CD4-positive, alpha-beta T cell (primary cell): ENCODE data around the gene PTCD3. TPM values are rescaled to one million over a fixed set of nuclear protein-coding genes. Genes with fewer than 3 reads are reported as not detected.

ENCODE experiments used
- ATAC-seq: fragments of 200-7000 bp; cut with Tn5 transposase; one replicate; pipeline ENCODE4 v1.10.0; 2022; ENCODE audit warnings: mild to moderate bottlenecking; ENCODE audit not compliant: poor library complexity
- CTCF ChIA-PET: fragments of 350-600 bp; sonication (Branson Sonifier 250); formaldehyde crosslinking; loops from one replicate; lab custom pipeline; 2021; ENCODE audit warnings: antibody characterized with exemption, inconsistent platforms; lab: Charles Lee
- POLR2A ChIA-PET: fragments of 350-600 bp; sonication (Branson Sonifier 250); formaldehyde crosslinking; loops from one replicate; lab custom pipeline; 2021; ENCODE audit warnings: antibody characterized with exemption, inconsistent platforms; lab: Charles Lee
- DNase-seq, 14 experiments: peaks; one replicate each; pipeline ENCODE4 v3.0.0-alpha.2; 2013 to 2020; ENCODE audit warnings: mixed read lengths in 2 of 14
- H3K27ac ChIP-seq, 2 donors: one replicate each; pipeline versions ENCODE4 v1.5.1 to v1.7.0; 2013; ENCODE audit warnings: low read length in 2 of 2, low read depth in 1 of 2, mild to moderate bottlenecking in 1 of 2
- H3K27me3 ChIP-seq, 2 experiments: 1 replicate in 1 of 2; 2 replicates in 1 of 2; pipeline versions ENCODE4 v1.6.1 to v1.7.0; 2013; ENCODE audit warnings: low read length in 2 of 2, control low read depth in 1 of 2, mild to moderate bottlenecking in 1 of 2, moderate library complexity in 1 of 2; ENCODE audit not compliant: insufficient read depth in 2 of 2, control insufficient read depth in 1 of 2
- H3K36me3 ChIP-seq: one replicate; pipeline ENCODE4 v1.6.1; 2013; ENCODE audit warnings: low read length, control low read depth; ENCODE audit not compliant: insufficient read depth
- H3K4me1 ChIP-seq: one replicate; pipeline ENCODE4 v1.6.1; 2013; ENCODE audit warnings: low read length, control low read depth; ENCODE audit not compliant: insufficient read depth
- H3K4me3 ChIP-seq: one replicate; pipeline ENCODE4 v1.5.1; 2013; ENCODE audit warnings: mild to moderate bottlenecking, low read length, moderate library complexity
- H3K9me3 ChIP-seq, 2 experiments: 1 replicate in 1 of 2; 2 replicates in 1 of 2; pipeline versions ENCODE4 v1.6.1 to v1.7.0; 2013; ENCODE audit warnings: low read length in 2 of 2, mild to moderate bottlenecking in 2 of 2, control low read depth in 1 of 2, moderate library complexity in 1 of 2; ENCODE audit not compliant: control insufficient read depth in 1 of 2, insufficient read depth in 1 of 2
- H3K27ac Mint-ChIP-seq: one replicate; pipeline ENCODE4 v1.8.0; 2020; ENCODE audit warnings: mixed read lengths
- H3K27me3 Mint-ChIP-seq: one replicate; pipeline ENCODE4 v1.8.0; 2021; ENCODE audit warnings: mixed read lengths
- H3K36me3 Mint-ChIP-seq: one replicate; pipeline ENCODE4 v1.8.0; 2021; ENCODE audit warnings: low read depth, mixed read lengths
- H3K4me1 Mint-ChIP-seq: one replicate; pipeline ENCODE4 v1.8.0; 2021; ENCODE audit warnings: low read depth, mixed read lengths
- H3K4me3 Mint-ChIP-seq: one replicate; pipeline ENCODE4 v1.8.0; 2020; ENCODE audit warnings: mild to moderate bottlenecking, mixed read lengths
- H3K9me3 Mint-ChIP-seq: one replicate; pipeline ENCODE4 v1.8.0; 2020; ENCODE audit warnings: mixed read lengths
- intact Hi-C, 2 experiments: fragments of 100-400 bp; cut with DNase I in 1 of 2; cut with micrococcal nuclease in 1 of 2; formaldehyde crosslinking; loops; one replicate each; pipeline versions ENCODE4 v1.15.1 to v1.9.0; 2023 to 2025; cut with DNase I, micrococcal nuclease
- total RNA-seq, 174 experiments: library from RNA in 2 of 174; stranded (reverse) in 2 of 174; gene quantifications; one replicate each; pipeline ENCODE4 v1.2.3 and lab custom pipeline; 2021 to 2026
- TF ChIP-seq, protein P1 (sequence below): fragments of 200-600 bp; IDR thresholded peaks from one replicate; pipeline ENCODE4 v1.8.0; 2022; ENCODE audit warnings: antibody characterized with exemption, mild to moderate bottlenecking

PTCD3 gene
- total RNA-seq, 2 experiments from 2014 or later = 154 to 161 TPM

DNA sequence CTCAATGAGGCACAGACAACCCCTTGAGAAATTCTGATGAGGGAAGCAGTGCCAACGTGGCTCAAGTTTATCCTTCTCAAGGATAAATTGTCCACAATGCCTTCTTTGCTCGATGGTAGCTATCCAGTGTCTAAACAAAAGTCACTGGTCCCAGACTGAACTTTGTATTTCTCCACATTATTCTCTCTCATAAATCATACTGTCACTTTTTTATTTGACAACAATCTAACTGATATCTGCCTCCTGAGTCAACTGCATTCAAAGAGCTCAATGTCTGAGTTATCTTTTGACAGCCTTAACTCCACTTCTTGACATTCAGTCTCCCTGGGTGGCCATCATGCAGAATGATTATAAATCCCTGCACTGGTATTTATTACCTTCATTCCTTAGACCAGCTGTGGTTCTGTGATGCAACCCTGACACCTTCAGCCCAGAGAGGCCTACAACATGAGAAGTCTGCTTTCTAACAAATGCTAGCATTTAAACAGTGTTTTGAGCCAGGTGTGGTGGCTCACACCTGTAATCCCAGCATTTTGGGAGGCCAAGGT is 51.0 kb downstream of the PTCD3 start:
- no peak for ATAC-seq
- CTCF ChIA-PET = interaction anchor here (0.6 to 0.7 kb wide), 2 partner anchors 77 to 89 kb away, joined by 3 read pairs; no protein-coding TSS in a partner anchor
- Mint-ChIP-seq H3K27me3 (no peaks in the 10 kb centered on the region), H3K36me3 (peaks cover 88% of the 10 kb centered on the region), H3K27ac (no peak overlapping the region), H3K4me1 (no peaks in the 10 kb centered on the region), H3K4me3 (no peak overlapping the region), H3K9me3 (no peaks in the 10 kb centered on the region)
- POLR2A ChIA-PET = no interaction called here
- Histone ChIP-seq H3K36me3 (peaks cover 64% of the 10 kb centered on the region), H3K4me3 (no peak overlapping the region), H3K27ac (no peak overlapping the region), H3K4me1 (no peaks in the 10 kb centered on the region), H3K9me3 (no peaks in the 10 kb centered on the region), H3K27me3 (no peaks in the 10 kb centered on the region)
- DNase-seq = no peak
- TF ChIP-seq, protein P1, sequence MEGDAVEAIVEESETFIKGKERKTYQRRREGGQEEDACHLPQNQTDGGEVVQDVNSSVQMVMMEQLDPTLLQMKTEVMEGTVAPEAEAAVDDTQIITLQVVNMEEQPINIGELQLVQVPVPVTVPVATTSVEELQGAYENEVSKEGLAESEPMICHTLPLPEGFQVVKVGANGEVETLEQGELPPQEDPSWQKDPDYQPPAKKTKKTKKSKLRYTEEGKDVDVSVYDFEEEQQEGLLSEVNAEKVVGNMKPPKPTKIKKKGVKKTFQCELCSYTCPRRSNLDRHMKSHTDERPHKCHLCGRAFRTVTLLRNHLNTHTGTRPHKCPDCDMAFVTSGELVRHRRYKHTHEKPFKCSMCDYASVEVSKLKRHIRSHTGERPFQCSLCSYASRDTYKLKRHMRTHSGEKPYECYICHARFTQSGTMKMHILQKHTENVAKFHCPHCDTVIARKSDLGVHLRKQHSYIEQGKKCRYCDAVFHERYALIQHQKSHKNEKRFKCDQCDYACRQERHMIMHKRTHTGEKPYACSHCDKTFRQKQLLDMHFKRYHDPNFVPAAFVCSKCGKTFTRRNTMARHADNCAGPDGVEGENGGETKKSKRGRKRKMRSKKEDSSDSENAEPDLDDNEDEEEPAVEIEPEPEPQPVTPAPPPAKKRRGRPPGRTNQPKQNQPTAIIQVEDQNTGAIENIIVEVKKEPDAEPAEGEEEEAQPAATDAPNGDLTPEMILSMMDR = no peak
- intact Hi-C loops = no loop called here

DNA sequence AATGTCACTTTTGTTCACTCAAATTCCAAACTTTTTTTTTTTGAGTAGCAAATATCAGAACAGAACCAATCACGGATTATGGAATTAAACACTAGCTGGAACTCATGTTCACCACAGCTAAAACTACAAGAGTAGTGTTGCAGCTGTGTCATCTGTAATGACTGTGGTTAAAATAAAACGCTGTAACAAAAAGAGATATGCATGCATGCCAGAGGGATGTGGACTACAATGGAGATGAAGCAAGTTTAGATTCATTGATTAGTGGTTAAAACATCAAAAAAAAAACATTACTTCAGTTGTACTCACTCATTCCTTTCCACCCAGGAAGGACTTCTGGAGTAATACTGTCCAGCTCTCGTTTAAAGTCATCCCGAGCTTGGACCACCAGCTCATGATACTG is 52.3 kb downstream of the PTCD3 start:
- Histone ChIP-seq H3K27me3 (no peaks in the 10 kb centered on the region), H3K4me1 (no peaks in the 10 kb centered on the region), H3K4me3 (no peak overlapping the region), H3K27ac (no peak overlapping the region), H3K36me3 (peaks cover 70% of the 10 kb centered on the region), H3K9me3 (no peaks in the 10 kb centered on the region)
- Mint-ChIP-seq H3K27ac (no peak overlapping the region), H3K4me3 (no peak overlapping the region), H3K4me1 (no peaks in the 10 kb centered on the region), H3K27me3 (no peaks in the 10 kb centered on the region), H3K9me3 (no peaks in the 10 kb centered on the region), H3K36me3 (peaks cover 91% of the 10 kb centered on the region)
- POLR2A ChIA-PET = interaction anchor here (0.6 to 0.7 kb wide), 2 partner anchors 20 to 40 kb away, joined by 3 to 4 read pairs; no protein-coding TSS in a partner anchor
- intact Hi-C loops = no loop called here
- CTCF ChIA-PET = no interaction called here
- DNase-seq = no peak
- TF ChIP-seq, protein P1 = no peak
- ATAC-seq = no peak

DNA sequence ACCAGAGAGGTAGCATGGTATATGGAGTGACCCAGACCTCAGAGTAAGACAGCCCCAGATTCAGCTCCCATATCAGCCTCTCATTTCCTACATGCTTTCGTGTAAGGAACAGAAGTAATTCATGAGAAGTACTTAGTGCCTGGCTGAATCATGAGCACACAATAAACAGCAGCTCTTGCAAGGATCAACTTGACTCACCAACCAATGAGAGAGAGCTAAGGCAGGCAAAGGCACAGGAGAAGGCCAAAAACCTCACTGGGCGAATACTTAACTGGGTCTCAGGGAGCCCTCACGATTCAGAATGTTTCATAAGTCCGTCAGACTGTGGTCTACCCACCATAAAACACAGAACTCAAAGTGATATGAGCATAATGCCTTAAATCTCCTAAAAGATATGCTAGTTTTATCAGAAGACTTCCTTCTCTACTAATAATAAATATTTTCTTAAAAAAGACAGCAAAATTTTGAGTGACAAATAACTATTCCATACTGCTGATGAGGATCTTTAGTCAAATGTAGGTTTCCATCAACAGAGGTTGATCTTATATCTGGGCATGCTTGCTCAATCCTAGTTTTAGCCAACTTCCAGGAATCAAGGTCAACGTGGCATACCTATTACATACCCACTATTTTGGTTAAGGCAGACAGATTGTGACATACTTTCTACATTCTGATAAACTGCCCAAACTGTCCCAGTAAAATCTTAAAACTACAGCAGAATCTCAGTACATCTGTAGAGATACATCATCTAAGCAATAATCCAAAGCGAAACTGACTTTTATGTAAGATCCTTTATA is 54.3 kb downstream of the PTCD3 start:
- Mint-ChIP-seq H3K27ac (no peak overlapping the region), H3K4me3 (no peak overlapping the region), H3K4me1 (no peaks in the 10 kb centered on the region), H3K9me3 (no peaks in the 10 kb centered on the region), H3K36me3 (peaks cover 89% of the 10 kb centered on the region), H3K27me3 (no peaks in the 10 kb centered on the region)
- H3K36me3 ChIP-seq = peaks cover 81% of the 10 kb centered on the region
- CTCF ChIA-PET = no interaction called here
- H3K27me3 ChIP-seq = no peaks in the 10 kb centered on the region
- DNase-seq (no peak), ATAC-seq (no peak)
- H3K27ac ChIP-seq = no peak overlapping the region
- POLR2A ChIA-PET = no interaction called here
- no peaks in the 10 kb centered on the region for H3K4me1 ChIP-seq
- TF ChIP-seq, protein P1 = no peak
- no peak overlapping the region for H3K4me3 ChIP-seq
- H3K9me3 ChIP-seq = no peaks in the 10 kb centered on the region
- intact Hi-C loops = loop anchor here in 1 of 2 experiments (5.0 kb wide), 1 partner anchor 33 kb away; no protein-coding TSS in a partner anchor
